Measurements from ENCODE around the gene ADGRE1. TPM values are rescaled to one million over a fixed set of nuclear protein-coding genes. Genes with fewer than 3 reads are reported as not detected.
A peak's percentile ranks its signal among the peaks of the same experiment; 100 is the strongest.

Gene ADGRE1
- total RNA-seq, 2 experiments from 2014 or later, result 1.4 to 1.8 TPM

DNA sequence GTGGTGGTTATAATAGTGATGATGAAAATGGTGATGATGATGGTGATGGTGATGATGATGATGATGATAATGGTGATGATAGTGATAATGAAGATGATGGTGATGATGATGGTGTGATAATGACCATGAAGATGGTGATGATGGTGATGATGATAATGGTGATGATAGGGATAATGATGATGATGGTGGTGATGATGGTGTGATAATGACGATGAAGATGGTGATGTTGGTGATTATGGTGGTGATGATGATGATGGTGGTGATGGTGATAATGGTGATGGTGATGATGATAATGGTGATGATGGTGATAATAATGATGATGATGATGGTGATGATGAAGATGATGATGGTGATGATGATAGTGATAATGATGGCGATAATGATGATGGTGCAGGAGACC lies 1.6 kb downstream of the ADGRE1 start:
- POLR2A ChIA-PET, result no interaction called here
- CTCF ChIA-PET, result no interaction called here
- Mint-ChIP-seq H3K36me3 (ENCODE audit: low read depth) (peaks cover 23% of the 10 kb centered on the region), H3K4me1 (peaks cover 52% of the 10 kb centered on the region), H3K9me3 (peaks cover 27% of the 10 kb centered on the region), H3K4me3 (peak overlapping the region; percentile 12), H3K27ac (peak overlapping the region; percentile 6), H3K27me3 (peaks cover 3% of the 10 kb centered on the region)
- no peak for DNase-seq

DNA sequence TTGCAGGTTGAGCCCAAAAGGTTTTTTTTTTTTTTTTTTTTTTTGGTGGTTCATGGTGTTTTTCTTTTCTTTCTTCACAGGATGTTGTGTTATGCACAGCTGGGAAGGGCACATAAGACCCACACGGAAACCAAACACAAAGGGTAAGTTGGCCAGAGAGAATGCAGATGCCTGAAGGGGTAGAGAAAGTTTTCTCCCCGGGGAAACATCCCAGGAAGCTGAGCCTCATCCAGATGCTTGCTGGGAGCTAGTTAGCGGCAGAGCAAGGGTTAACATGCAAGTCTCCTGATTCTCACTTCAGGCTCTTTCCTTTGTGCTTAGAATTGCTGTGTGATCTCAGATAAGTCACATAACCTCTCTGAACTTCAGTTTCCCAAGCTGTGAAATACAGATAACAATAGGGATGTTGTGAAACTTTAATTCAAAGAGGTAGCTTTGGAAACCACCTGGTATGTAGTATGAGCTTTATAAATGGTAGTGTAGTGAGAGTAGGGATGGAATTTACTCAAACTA lies 3.1 kb downstream of the ADGRE1 start:
- peak overlapping the region; percentile 12 for H3K4me3 Mint-ChIP-seq
- H3K9me3 Mint-ChIP-seq, result peaks cover 39% of the 10 kb centered on the region
- peaks cover 30% of the 10 kb centered on the region for H3K36me3 Mint-ChIP-seq (ENCODE audit: low read depth)
- peak; percentile 25 for DNase-seq
- peaks cover 3% of the 10 kb centered on the region for H3K27me3 Mint-ChIP-seq
- CTCF ChIA-PET, result interaction anchor here (0.7 to 1.6 kb wide), 5 partner anchors 27 to 409 kb away, joined by 3 to 6 read pairs (median 5); no protein-coding TSS in a partner anchor
- POLR2A ChIA-PET, result interaction anchor here (1.1 to 1.6 kb wide), 3 partner anchors 15 to 466 kb away, joined by 3 to 5 read pairs (median 3); partner anchors contain the start of genes KHSRP and ZNF557
- H3K4me1 Mint-ChIP-seq, result peaks cover 52% of the 10 kb centered on the region
- H3K27ac Mint-ChIP-seq, result peak overlapping the region; percentile 83

- POLR2A ChIA-PET, result interaction anchor here (1.1 to 1.6 kb wide), 3 partner anchors 15 to 466 kb away, joined by 3 to 5 read pairs (median 3); partner anchors contain the start of genes KHSRP and ZNF557
- Mint-ChIP-seq H3K9me3 (peaks cover 39% of the 10 kb centered on the region), H3K4me1 (peaks cover 52% of the 10 kb centered on the region), H3K27me3 (peaks cover 3% of the 10 kb centered on the region), H3K27ac (peak overlapping the region; percentile 83), H3K4me3 (no peak overlapping the region), H3K36me3 (ENCODE audit: low read depth) (peaks cover 30% of the 10 kb centered on the region)
- CTCF ChIA-PET, result interaction anchor here (0.6 to 1.6 kb wide), 3 partner anchors 27 to 375 kb away, joined by 3 to 6 read pairs (median 4); no protein-coding TSS in a partner anchor
- peak; percentile 33 for DNase-seq
These were observed 3.6 kb downstream of the ADGRE1 start for GRCh38 chr19:6890938-6891337.

DNA sequence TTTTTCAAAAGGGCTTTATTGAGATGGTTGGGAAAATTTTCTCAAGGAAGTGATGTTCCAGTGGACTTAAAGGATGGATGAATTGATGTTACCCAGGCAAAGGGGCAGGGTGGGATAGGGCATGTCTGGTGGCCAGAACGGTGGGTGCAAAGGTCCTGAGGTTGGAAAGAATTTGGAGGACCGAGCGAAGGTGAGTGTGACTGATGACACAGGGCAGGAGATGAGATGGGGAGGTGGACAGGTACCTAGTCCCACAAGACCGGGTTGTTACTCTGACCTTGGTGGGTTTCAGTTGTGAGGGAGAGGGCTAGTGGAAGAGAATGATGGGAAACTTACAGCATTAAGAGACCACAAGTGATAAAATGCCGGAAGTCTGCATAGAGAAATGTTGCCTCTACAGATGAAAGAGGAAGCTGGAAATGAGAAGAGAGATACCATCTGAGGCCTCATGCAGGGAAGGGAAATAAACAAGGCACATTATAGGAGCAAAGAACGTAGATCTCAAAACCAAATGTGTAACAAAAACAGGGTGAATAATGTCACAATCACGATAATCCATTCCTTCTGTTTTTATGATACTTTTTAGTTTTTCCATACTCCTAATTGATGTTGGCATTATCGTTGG lies 4.5 kb downstream of the ADGRE1 start:
- Mint-ChIP-seq H3K9me3 (peaks cover 39% of the 10 kb centered on the region), H3K27ac (peak overlapping the region; percentile 50), H3K36me3 (ENCODE audit: low read depth) (peaks cover 30% of the 10 kb centered on the region), H3K4me1 (peaks cover 52% of the 10 kb centered on the region), H3K27me3 (peaks cover 3% of the 10 kb centered on the region), H3K4me3 (no peak overlapping the region)
- no peak for DNase-seq
- POLR2A ChIA-PET, result interaction anchor here (1.2 kb wide), 1 partner anchor 467 kb away, joined by 3 read pairs; the partner anchor contains the start of gene KHSRP
- CTCF ChIA-PET, result no interaction called here

GRCh38 chr19:6894313-6894712 lies 6.9 kb downstream of the ADGRE1 start:
- no peaks in the 10 kb centered on the region for H3K27me3 Mint-ChIP-seq
- H3K27ac Mint-ChIP-seq, result no peak overlapping the region
- POLR2A ChIA-PET, result no interaction called here
- H3K36me3 Mint-ChIP-seq (ENCODE audit: low read depth), result peaks cover 25% of the 10 kb centered on the region
- H3K4me3 Mint-ChIP-seq, result no peak overlapping the region
- DNase-seq, result no peak
- H3K9me3 Mint-ChIP-seq, result peaks cover 31% of the 10 kb centered on the region
- H3K4me1 Mint-ChIP-seq, result peaks cover 37% of the 10 kb centered on the region
- CTCF ChIA-PET, result no interaction called here

- CTCF ChIA-PET, result interaction anchor here (1.7 kb wide), 1 partner anchor 23 kb away, joined by 3 read pairs; no protein-coding TSS in a partner anchor
- peaks cover 25% of the 10 kb centered on the region for H3K9me3 Mint-ChIP-seq
- H3K36me3 Mint-ChIP-seq (ENCODE audit: low read depth), result peaks cover 4% of the 10 kb centered on the region
- no peaks in the 10 kb centered on the region for H3K27me3 Mint-ChIP-seq
- no peak overlapping the region for H3K27ac Mint-ChIP-seq
- H3K4me3 Mint-ChIP-seq, result no peak overlapping the region
- POLR2A ChIA-PET, result no interaction called here
- no peak for DNase-seq
- no peaks in the 10 kb centered on the region for H3K4me1 Mint-ChIP-seq
These were observed 16.1 kb downstream of the ADGRE1 start for GRCh38 chr19:6903446-6903845.

DNA sequence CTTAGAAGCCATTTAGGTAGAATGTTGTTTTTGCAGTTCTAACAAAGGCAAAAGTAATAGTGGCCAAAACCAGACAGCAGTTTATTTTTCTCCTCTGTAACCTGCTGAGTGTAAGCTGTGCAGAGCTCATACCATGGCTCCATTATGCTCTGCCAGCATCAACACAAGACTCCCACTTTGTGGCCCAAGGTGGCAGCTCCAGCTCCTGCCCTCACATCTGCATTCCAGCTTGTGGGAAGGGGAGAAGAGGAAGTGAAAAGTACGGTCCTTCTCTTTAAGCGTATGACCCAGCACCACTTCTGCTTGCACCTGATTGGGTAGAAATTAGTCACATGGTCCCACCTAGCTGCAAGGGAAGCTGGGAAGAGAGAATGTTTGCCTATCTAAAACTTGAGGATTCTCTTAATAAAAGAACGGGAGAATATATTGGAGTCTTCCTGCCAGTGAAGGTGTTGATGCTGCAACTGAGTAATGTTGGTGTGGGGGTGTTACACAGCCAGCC lies 19.2 kb downstream of the ADGRE1 start:
- Mint-ChIP-seq H3K27ac (no peak overlapping the region), H3K4me1 (no peaks in the 10 kb centered on the region), H3K9me3 (peaks cover 18% of the 10 kb centered on the region), H3K36me3 (ENCODE audit: low read depth) (peaks cover 4% of the 10 kb centered on the region), H3K4me3 (no peak overlapping the region), H3K27me3 (no peaks in the 10 kb centered on the region)
- DNase-seq, result no peak
- CTCF ChIA-PET, result interaction anchor here (0.7 kb wide), 1 partner anchor 57 kb away, joined by 3 read pairs; no protein-coding TSS in a partner anchor
- POLR2A ChIA-PET, result interaction anchor here (1.2 kb wide), 1 partner anchor 16 kb away, joined by 3 read pairs; no protein-coding TSS in a partner anchor

- H3K27me3 Mint-ChIP-seq, result no peaks in the 10 kb centered on the region
- peaks cover 17% of the 10 kb centered on the region for H3K36me3 Mint-ChIP-seq (ENCODE audit: low read depth)
- no peak for DNase-seq
- H3K27ac Mint-ChIP-seq, result no peak overlapping the region
- H3K4me1 Mint-ChIP-seq, result no peaks in the 10 kb centered on the region
- H3K9me3 Mint-ChIP-seq, result peaks cover 41% of the 10 kb centered on the region
- no peak overlapping the region for H3K4me3 Mint-ChIP-seq
- ChIA-PET CTCF (no interaction called here), POLR2A (no interaction called here)
These were observed 24.1 kb downstream of the ADGRE1 start for GRCh38 chr19:6911523-6911922.

- H3K9me3 Mint-ChIP-seq, result peaks cover 31% of the 10 kb centered on the region
- no peak overlapping the region for H3K27ac Mint-ChIP-seq
- ChIA-PET POLR2A (no interaction called here), CTCF (interaction anchor here (0.6 kb wide), 1 partner anchor 29 kb away, joined by 3 read pairs; no protein-coding TSS in a partner anchor)
- H3K36me3 Mint-ChIP-seq (ENCODE audit: low read depth), result peaks cover 13% of the 10 kb centered on the region
- H3K4me3 Mint-ChIP-seq, result no peak overlapping the region
- no peak for DNase-seq
- H3K4me1 Mint-ChIP-seq, result no peaks in the 10 kb centered on the region
- H3K27me3 Mint-ChIP-seq, result no peaks in the 10 kb centered on the region
These were observed 26.9 kb downstream of the ADGRE1 start for GRCh38 chr19:6914321-6914720.

DNA sequence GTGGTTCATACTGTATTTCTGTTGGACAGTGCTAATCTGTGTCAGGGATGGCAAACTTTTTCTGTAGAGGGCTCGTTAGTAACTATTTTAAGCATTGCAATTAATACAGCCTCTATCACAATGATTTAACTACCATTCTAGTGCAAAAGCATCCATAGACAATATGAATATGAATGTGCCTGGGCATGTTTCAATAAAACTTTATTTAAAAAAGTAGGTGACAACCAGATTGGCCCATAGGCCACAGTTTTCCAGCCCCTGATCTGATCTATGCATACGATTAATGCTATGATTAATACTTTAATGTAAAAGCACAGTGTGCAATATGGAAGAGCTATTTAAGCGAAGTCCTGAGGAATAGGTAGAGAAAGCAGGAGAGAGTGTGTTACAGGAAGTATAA lies 29.6 kb downstream of the ADGRE1 start:
- ChIA-PET POLR2A (no interaction called here), CTCF (no interaction called here)
- Mint-ChIP-seq H3K4me1 (no peaks in the 10 kb centered on the region), H3K27me3 (no peaks in the 10 kb centered on the region), H3K27ac (no peak overlapping the region), H3K36me3 (ENCODE audit: low read depth) (peaks cover 11% of the 10 kb centered on the region), H3K4me3 (no peak overlapping the region), H3K9me3 (peaks cover 25% of the 10 kb centered on the region)
- no peak for DNase-seq

DNA sequence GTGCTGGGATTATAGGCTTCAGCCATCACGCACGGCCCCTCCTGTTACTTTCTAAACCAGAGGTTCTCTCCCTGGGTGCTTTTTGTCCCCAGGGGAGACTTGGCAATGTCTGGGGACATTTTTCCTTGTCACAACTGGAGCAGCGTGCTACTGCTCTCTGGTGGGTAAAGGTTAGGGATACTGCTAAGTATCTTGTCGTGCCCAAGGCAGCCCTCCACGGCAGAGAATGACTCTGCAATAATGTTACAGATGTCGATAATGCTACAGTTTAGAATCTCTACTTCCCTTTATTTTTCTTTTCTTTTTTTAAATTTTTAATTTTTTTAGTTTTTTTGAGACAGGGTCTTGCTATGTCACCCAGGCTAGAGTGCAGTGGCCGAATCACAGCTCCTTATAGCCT lies 38.0 kb downstream of the ADGRE1 start:
- peaks cover 8% of the 10 kb centered on the region for H3K36me3 Mint-ChIP-seq (ENCODE audit: low read depth)
- H3K27ac Mint-ChIP-seq, result no peak overlapping the region
- no peaks in the 10 kb centered on the region for H3K27me3 Mint-ChIP-seq
- CTCF ChIA-PET, result no interaction called here
- H3K4me3 Mint-ChIP-seq, result no peak overlapping the region
- DNase-seq, result no peak
- H3K4me1 Mint-ChIP-seq, result peaks cover 12% of the 10 kb centered on the region
- POLR2A ChIA-PET, result no interaction called here
- H3K9me3 Mint-ChIP-seq, result peaks cover 16% of the 10 kb centered on the region

DNA sequence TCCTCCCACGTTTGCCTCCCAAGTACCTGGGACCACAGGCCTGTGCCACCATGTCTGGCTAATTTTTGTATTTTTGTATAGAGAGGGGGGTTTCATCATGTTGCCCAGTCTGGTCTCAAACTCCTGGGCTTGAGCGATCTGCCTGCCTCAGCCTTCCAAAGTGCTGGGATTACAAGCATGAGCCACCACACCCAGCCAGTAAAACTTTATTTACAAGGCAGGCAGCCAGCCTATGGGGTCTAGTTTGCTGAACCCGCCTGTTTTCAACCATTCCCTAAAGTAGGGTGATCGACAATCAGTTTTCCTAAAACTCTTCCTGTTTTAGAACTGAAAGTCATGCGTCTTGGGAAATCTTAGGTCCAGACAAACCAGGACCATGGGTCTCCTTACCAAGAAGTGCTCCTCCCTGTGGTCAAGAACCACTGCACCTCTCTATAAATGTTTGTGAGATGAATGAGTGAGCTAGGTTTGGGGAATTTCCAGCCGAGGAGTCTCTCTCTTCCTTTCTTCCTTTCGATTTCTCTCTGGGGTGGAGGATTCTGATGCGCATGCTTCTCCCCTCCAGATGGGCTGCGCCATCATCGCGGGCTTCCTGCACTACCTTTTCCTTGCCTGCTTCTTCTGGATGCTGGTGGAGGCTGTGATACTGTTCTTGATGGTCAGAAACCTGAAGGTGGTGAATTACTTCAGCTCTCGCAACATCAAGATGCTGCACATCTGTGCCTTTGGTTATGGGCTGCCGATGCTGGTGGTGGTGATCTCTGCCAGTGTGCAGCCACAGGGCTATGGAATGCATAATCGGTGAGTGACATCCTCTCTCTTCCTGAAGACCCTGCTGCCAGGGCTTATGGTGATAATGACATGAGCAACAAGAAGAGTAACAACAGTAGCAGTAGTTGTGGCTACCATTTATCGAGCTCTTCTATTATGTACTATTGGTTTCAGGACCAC lies 38.7 kb downstream of the ADGRE1 start:
- no peak for DNase-seq
- CTCF ChIA-PET, result interaction anchor here (0.8 kb wide), 1 partner anchor 23 kb away, joined by 3 read pairs; no protein-coding TSS in a partner anchor
- POLR2A ChIA-PET, result interaction anchor here (0.6 kb wide), 1 partner anchor 636 kb away, joined by 5 read pairs; no protein-coding TSS in a partner anchor
- H3K4me3 Mint-ChIP-seq, result peak overlapping the region; percentile 53
- H3K27ac Mint-ChIP-seq, result no peak overlapping the region
- peaks cover 18% of the 10 kb centered on the region for H3K9me3 Mint-ChIP-seq
- peaks cover 12% of the 10 kb centered on the region for H3K4me1 Mint-ChIP-seq
- no peaks in the 10 kb centered on the region for H3K27me3 Mint-ChIP-seq
- H3K36me3 Mint-ChIP-seq (ENCODE audit: low read depth), result peaks cover 10% of the 10 kb centered on the region

DNA sequence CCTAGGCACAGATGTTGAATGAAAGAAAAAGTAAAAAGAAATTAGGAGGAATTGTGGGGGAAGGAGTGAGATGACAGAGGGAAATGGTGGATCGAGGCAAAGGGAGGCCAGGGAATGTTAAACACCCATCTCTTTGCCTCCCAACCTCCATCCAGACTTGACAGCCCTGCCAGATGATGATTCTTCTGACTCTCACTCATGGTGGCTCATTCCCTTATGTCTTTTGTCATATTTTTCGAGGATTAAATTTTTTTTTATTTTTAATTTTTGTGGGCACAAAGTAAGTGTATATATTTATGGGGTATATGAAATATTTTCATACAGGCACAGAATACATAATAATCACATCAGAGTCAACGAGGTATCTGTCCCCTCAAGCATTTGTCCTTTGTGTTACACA lies 42.8 kb downstream of the ADGRE1 start:
- CTCF ChIA-PET, result no interaction called here
- Mint-ChIP-seq H3K9me3 (peaks cover 14% of the 10 kb centered on the region), H3K27me3 (no peaks in the 10 kb centered on the region), H3K4me1 (peaks cover 12% of the 10 kb centered on the region), H3K36me3 (ENCODE audit: low read depth) (peaks cover 9% of the 10 kb centered on the region), H3K27ac (no peak overlapping the region), H3K4me3 (no peak overlapping the region)
- DNase-seq, result no peak
- POLR2A ChIA-PET, result no interaction called here

Data from activated CD4-positive, alpha-beta memory T cell treated with anti-CD3 and anti-CD28 coated beads, Interleukin-2, amount 10 ng/mL, durations not matched to agents 7 days and 5 days (primary cell).